ENCODE measurements around the gene CHRNB2. TPM values are rescaled to one million over a fixed set of nuclear protein-coding genes. Genes with fewer than 3 reads are reported as not detected.

Gene CHRNB2
- total RNA-seq, 1 experiment from 2014 or later = 0.21 TPM

- Mint-ChIP-seq H3K9me3 (ENCODE audit: unreplicated experiment) (no peaks in the 10 kb centered on the region), H3K4me3 (ENCODE audit: unreplicated experiment) (no peak overlapping the region), H3K4me1 (ENCODE audit: insufficient read depth, unreplicated experiment) (peaks cover 25% of the 10 kb centered on the region), H3K27me3 (ENCODE audit: insufficient read depth, unreplicated experiment) (no peaks in the 10 kb centered on the region), H3K36me3 (ENCODE audit: insufficient read depth, unreplicated experiment) (peaks cover 23% of the 10 kb centered on the region), H3K27ac (ENCODE audit: low read depth, unreplicated experiment) (no peak overlapping the region)
- no peak for TF ChIP-seq CTCF (IDR thresholded peaks at IDR 0.05; ENCODE audit: unreplicated experiment)
- intact Hi-C loops (cut with micrococcal nuclease) = no loop called here
- DNase-seq (ENCODE audit: unreplicated experiment) = no peak
- CTCF ChIA-PET = interaction anchor here (0.6 to 1.8 kb wide), 3 partner anchors 46 to 463 kb away, joined by 3 to 6 read pairs (median 5); no protein-coding TSS in a partner anchor
- BruUV-seq (replicated peaks) = no TSS peak
- POLR2A ChIA-PET = interaction anchor here (0.6 to 7.3 kb wide), 4 partner anchors 9 to 1017 kb away, joined by 3 to 161 read pairs (median 3); partner anchors contain the start of gene ADAR
Observed at GRCh38 chr1:154622503-154623039, 55.0 kb downstream of the CHRNB2 start.

GRCh38 chr1:154623358-154623757, 55.8 kb downstream of the CHRNB2 start:
- Mint-ChIP-seq H3K27me3 (ENCODE audit: insufficient read depth, unreplicated experiment) (no peaks in the 10 kb centered on the region), H3K36me3 (ENCODE audit: insufficient read depth, unreplicated experiment) (peaks cover 28% of the 10 kb centered on the region), H3K27ac (ENCODE audit: low read depth, unreplicated experiment) (no peak overlapping the region), H3K4me3 (ENCODE audit: unreplicated experiment) (no peak overlapping the region), H3K9me3 (ENCODE audit: unreplicated experiment) (no peaks in the 10 kb centered on the region), H3K4me1 (ENCODE audit: insufficient read depth, unreplicated experiment) (peaks cover 25% of the 10 kb centered on the region)
- ChIA-PET POLR2A (interaction anchor here (1.1 to 7.3 kb wide), 4 partner anchors 8 to 337 kb away, joined by 3 to 161 read pairs (median 3); partner anchors contain the start of gene ADAR), CTCF (interaction anchor here (1.3 to 1.8 kb wide), 2 partner anchors 64 to 462 kb away, joined by 4 to 6 read pairs; no protein-coding TSS in a partner anchor)
- no TSS peak for BruUV-seq (replicated peaks)
- intact Hi-C loops (cut with micrococcal nuclease) = no loop called here
- DNase-seq (ENCODE audit: unreplicated experiment) = no peak
- TF ChIP-seq CTCF (IDR thresholded peaks at IDR 0.05; ENCODE audit: unreplicated experiment) = no peak

GRCh38 chr1:154624746-154625643, 57.4 kb downstream of the CHRNB2 start:
- intact Hi-C loops (cut with micrococcal nuclease) = no loop called here
- Mint-ChIP-seq H3K9me3 (ENCODE audit: unreplicated experiment) (no peaks in the 10 kb centered on the region), H3K27ac (ENCODE audit: low read depth, unreplicated experiment) (peak overlapping the region; percentile 16), H3K36me3 (ENCODE audit: insufficient read depth, unreplicated experiment) (peaks cover 28% of the 10 kb centered on the region), H3K4me1 (ENCODE audit: insufficient read depth, unreplicated experiment) (peaks cover 30% of the 10 kb centered on the region), H3K27me3 (ENCODE audit: insufficient read depth, unreplicated experiment) (peaks cover 1% of the 10 kb centered on the region), H3K4me3 (ENCODE audit: unreplicated experiment) (peak overlapping the region; percentile 16)
- ChIA-PET CTCF (interaction anchor here (0.6 to 2.8 kb wide), 8 partner anchors 15 to 1232 kb away, joined by 3 to 11 read pairs (median 3); no protein-coding TSS in a partner anchor), POLR2A (interaction anchor here (0.9 to 7.3 kb wide), 6 partner anchors 8 to 296 kb away, joined by 3 to 161 read pairs (median 3); partner anchors contain the start of gene ADAR)
- no peak for TF ChIP-seq CTCF (IDR thresholded peaks at IDR 0.05; ENCODE audit: unreplicated experiment)
- no peak for DNase-seq (ENCODE audit: unreplicated experiment)
- TSS peak; percentile 5 for BruUV-seq (replicated peaks)

All from MCF 10A (cell line).